ENCODE data around the gene SFXN3. TPM values are rescaled to one million over a fixed set of nuclear protein-coding genes. Genes with fewer than 3 reads are reported as not detected.

Gene SFXN3
- total and polyA plus RNA-seq, 2 of the 13 experiments (the other 11 are each of a cell fraction or from before 2014, with no cell fraction given) = 16.8 to 71.5 TPM

GRCh38 chr10:100998991-100999741 lies 31.9 kb upstream of the SFXN3 start (continued):
- TF ChIP-seq ZBED4 (CRISPR knock-in tag; IDR thresholded peaks at IDR 0.05; ENCODE audit: borderline replicate concordance) = 0 out of 2 replicates have a peak, but pooled peaks have one; percentile 23
- no peak for TF ChIP-seq KAT2B (IDR thresholded peaks at IDR 0.05; ENCODE audit: borderline replicate concordance, low read depth, low read length)
- no peak for TF ChIP-seq ZNF180 (CRISPR knock-in tag; IDR thresholded peaks at IDR 0.05; ENCODE audit: borderline replicate concordance, low read depth)
- TF ChIP-seq NFKBIZ (CRISPR knock-in tag; IDR thresholded peaks at IDR 0.05) = peak; percentile 70; the same call in 1 of the 2 replicates
- TF ChIP-seq ZNF503 (CRISPR knock-in tag; IDR thresholded peaks at IDR 0.05) = no peak
- TF ChIP-seq POLR2AphosphoS5 (IDR thresholded peaks at IDR 0.05; ENCODE audit: low read depth, low read length) = peak; percentile 68
- no peak for TF ChIP-seq BCLAF1 (IDR thresholded peaks at IDR 0.05)
- TF ChIP-seq ZNF121 (CRISPR knock-in tag; IDR thresholded peaks at IDR 0.05) = no peak
- peak; percentile 33; the same call in 1 of the 2 replicates for TF ChIP-seq SALL2 (CRISPR knock-in tag; IDR thresholded peaks at IDR 0.05)
- peak; percentile 63; the same call in 1 of the 2 replicates for TF ChIP-seq ZNF225 (CRISPR knock-in tag; IDR thresholded peaks at IDR 0.05)
- no peak for TF ChIP-seq ZKSCAN1 (IDR thresholded peaks at IDR 0.05; ENCODE audit: low read length)
- peak; percentile 81 for TF ChIP-seq REPIN1 (CRISPR knock-in tag; IDR thresholded peaks at IDR 0.05; ENCODE audit: borderline replicate concordance, low read depth)
- peak; percentile 55; the same call in 1 of the 2 replicates for TF ChIP-seq IKZF5 (CRISPR knock-in tag; IDR thresholded peaks at IDR 0.05)
